NCI-H774 (cell line): Measurements from ENCODE around the gene PTGES.
"Not testable (repeated sequence)": the region's sequence is repeated elsewhere in the genome, so short reads cannot be mapped to it uniquely, and the experiment has no call there.

Experiments
- DNase-seq: peaks from one replicate; lab custom pipeline; 2025; lab: John Stamatoyannopoulos, UW

PTGES gene, protein sequence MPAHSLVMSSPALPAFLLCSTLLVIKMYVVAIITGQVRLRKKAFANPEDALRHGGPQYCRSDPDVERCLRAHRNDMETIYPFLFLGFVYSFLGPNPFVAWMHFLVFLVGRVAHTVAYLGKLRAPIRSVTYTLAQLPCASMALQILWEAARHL

DNA sequence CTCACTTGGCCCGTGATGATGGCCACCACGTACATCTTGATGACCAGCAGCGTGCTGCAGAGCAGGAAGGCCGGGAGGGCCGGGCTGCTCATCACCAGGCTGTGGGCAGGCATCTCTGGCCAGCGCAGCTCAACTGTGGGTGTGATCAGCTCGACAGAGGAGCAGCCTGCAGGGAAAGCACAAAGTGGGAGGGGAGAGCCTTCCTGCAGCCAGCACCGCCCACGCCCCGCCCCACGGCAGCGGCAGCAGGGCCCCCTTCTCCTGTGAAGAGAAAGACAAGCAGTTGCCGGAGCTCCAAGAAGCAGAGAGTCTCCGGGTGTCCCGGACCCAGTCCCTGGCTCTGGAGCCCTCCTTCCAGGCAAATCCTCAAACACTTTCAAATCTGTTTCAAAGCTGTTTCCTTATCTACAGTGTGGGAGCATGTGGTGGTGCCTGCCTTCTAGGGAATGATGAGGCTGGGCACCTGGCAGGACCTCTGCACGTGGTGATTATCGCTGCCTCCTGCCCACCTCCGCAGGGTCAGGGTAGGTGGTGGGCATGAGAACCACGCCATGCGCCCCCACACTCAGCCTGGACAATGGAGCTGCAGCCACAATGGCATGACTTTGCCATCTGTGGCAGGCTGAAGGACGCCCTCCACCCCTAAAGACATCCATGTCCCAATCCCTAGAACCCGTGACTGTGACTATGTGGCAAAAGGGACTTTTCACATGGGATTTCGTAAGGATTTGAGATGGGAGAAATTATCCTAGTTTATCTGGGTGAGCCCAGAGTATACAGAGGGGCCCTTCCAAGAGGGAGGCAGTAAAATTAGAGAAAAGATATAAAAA, at the start of gene PTGES:
Gene PTGES (minus strand): TSS at position 143 of the 830 bp plus-strand sequence. CDS start 30 bp downstream, at position 113.
- DNase-seq = peak; percentile 14

DNA sequence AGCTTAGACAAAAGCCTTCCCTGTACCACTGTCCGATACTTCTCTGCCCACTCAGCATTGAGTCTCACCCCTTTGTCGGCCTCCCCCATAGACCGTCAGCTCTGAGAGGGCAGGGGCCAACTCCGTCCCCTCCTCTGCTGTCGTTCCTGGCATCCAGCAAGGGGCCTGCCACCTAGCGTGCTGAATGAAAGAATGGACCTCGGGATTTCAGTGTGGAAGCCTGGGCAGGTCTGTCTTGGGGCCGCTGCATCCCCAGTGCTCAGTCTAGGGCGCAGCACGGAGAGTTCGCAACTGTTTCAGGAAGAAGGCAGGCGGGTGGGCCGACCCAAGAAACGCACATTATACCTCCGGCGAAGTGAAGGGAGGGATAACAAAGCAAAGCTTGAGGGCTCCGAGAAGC, 48.7 kb upstream of the PTGES start:
- no peak for DNase-seq

DNA sequence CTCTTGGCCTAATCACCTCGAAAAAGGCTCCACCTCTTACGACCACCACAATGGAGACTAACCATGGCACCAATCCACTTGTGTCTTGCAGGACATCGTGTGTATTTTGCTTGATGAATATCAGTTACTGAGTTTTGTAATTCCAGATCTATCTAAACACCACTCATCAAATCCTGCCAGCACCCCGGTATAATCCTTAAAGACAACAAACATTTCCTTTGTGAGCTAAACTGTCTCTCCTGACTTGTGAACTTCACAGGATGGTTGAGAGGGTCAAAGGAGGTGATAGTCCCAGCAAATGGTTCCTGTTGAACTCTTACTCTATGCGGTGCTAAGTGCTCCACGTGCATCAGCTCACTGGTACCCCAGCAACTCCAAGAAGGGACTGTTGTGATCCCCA, 46.1 kb upstream of the PTGES start:
- DNase-seq = no peak

DNA sequence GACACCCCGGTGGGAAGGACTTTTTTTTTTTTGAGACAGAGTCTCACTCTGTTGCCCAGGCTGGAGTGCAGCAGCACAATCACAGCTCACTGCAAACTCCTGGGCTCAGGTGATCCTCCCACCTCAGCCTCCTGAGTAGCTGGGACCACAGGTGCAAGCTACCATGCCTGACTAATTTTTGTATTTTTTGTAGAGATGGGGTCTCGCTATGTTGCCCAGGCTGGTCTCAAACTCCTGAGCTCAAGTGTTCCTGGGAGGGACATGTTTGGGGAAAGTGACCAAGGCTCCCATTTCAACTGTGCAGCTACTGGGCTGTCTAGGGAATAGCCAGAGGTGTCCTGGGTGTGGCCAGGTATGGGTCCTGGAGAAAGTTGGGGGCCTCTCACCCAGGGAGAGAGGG, 43.2 kb upstream of the PTGES start:
- DNase-seq = not testable (repeated sequence)

DNA sequence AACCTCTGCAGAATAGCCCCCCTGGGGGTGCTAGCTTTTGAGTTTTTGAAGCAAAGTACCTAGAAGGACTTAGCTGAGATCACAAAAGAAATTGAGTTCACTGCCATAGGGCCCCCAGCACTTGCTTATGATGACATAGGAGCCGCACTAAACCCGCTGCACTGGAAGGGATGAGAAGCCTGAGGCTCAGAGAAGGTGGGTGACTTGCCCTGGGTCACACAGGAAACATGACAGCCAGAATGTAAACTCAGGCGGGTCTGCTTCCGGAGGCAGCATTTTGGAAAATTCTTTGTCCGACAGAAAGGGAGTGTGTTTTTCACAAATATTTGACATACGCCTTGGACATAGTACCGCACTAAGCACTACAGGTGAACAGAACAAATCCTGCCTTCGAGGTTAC, 41.7 kb upstream of the PTGES start:
- DNase-seq = no peak

DNA sequence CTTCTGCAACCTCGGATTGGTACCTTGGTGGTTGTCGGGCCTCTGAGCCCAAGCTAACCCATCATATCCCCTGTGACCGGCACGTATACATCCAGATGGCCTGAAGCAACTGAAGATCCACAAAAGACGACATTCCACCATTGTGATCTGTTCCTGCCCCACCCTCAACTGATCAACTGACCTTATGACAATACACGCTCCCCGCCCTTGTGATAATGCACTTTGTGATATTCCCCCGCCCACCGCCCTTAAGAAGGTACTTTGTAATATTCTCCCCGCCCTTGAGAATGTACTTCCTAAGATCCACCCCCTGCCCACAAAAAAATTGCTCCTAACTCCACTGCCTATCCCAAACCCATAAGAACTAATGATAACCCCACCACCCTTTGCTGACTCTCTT, 33.6 kb upstream of the PTGES start:
- no peak for DNase-seq

DNA sequence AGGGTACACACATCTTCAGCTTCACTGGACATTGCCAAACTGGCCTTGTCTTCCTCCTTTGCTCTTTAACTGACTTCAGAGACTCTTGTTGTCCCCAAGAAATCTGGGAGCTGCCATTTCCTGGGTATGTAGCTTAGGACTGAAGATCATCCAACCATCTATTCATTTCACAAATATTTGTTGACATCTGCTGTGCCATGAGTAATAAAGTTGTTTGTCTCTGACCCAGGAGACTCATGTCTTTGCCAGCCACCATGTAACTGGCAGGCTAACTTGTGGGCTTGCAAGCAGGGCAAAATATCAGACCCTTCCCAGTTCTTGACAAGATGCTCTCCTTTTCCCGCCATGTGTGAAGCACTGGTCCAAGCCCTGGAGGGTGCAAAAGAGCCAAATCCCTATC, 33.0 kb upstream of the PTGES start:
- no peak for DNase-seq

DNA sequence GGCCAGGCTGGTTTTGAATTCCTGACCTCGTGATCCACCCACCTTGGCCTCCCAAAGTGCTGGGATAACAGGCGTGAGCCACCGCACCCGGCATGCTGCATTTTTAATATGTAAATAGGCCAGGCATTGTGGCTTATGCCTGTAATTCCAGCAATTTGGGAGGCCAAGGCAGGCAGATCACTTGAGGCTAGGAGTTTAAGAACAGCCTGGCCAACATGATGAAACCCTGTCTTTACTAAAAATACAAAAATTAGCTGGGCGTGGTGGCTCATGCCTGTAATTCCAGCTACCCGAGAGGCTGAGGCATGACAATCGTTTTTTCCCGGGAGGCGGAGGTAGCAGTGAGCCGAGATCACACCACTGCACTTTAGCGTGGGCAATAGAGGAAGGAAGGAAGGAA, 32.1 kb upstream of the PTGES start:
- not testable (repeated sequence) for DNase-seq

DNA sequence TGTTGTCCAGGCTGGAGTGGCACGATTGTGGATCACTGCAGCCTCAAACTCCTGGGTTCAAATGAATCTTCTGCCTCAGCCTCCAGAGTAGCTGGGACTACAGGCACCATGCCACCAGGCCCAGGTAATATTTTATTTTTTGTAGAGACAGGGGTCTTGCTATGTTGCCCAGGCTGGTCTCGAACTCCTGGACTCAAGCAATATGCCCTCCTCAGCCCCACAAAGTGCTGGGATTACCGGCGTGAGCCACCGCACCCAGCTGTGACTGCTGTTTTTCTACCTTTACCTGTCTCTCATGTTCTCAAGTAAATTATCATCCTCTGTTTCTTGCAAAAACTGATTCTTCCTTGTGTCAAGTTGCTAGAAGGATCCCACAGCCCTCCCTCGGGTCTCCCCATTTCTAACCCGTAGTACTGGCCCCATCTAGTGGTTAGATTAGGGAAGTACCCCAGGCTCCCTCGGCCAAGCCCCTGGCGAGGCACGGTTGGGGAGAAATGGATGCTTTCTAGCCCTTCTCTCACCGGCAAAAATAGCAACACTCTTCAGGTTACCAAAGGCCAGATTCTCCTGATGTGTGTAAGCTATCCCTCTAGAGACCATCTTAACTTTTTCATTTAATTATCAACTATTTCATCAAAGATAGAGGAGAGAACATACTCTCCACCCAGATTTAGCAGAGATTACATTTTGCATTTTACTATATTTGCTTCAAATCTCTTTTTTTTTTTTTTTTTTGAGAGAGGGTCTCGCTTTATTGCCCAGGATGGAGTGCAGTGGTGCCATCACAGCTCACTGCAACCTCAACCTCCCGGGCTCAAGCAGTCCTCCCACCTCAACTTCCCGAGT, 30.9 kb upstream of the PTGES start:
- peak; percentile 68 for DNase-seq

DNA sequence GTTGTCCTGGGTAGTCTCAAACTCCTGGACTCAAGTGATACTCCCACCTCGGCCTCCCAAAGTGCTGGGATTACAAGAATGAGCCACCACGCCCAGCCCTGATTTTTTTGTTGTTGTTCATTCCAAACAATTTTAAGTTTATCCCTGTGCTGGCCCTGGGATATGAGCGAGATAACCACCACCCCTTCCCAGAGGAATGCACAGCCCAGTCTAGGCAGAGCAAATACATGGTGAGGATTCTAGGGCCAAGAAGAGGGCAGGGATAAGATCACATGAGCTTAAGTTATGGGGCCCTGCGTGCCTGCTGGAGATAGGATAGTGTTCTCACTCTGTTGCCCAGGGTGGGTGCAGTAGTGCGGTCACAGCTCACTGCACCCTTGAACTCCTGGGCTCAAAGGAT, 29.1 kb upstream of the PTGES start:
- no peak for DNase-seq

DNA sequence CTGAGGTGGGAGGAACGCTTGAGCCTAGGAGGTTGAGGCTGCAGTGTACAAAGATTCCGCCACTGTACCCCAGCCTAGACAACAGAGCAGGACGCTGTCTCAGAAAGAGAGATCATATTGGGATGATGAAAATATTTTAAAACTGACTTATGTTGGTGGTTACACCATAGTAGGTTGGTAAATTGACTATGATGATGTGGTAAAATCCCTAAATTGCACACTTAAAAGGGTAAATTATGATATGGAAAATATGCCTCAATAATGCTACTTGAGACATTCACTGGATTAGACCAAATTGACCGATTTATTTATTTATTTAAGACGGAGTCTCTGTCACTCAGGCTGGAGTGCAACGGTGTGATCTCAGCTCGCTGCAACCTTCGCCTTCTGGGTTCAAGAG, 28.3 kb upstream of the PTGES start:
- DNase-seq = no peak

DNA sequence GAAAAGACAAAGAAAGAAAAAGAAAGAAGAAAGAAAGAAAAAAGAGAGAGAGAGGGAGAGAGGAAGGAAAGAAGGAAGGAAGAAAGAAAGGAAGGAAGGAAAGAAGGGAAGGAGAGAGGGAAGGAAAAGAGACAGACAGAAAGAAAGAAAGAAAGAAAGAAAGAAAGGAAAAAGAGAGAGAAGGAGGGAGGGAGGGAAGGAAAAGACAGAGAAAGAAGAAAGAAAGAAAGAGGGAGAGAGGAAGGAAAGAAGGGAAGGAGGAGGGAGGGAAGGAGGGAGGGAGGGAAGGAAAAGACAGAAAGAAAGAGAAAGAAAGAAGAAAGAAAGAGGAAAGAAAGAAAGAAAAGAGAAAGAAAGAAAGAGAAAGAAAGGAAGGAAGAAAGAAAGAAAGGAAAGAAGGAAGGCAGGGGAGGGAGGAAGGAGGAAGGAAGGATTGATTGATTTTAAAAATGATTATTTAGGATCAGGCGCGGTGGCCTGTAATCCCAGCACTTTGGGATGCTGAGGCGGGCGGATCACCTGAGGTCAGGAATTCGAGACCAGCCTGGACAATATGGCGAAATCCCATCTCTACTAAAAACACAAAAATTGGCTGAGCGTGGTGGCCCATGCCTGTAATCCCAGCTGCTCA, 26.8 kb upstream of the PTGES start:
- DNase-seq = no peak

DNA sequence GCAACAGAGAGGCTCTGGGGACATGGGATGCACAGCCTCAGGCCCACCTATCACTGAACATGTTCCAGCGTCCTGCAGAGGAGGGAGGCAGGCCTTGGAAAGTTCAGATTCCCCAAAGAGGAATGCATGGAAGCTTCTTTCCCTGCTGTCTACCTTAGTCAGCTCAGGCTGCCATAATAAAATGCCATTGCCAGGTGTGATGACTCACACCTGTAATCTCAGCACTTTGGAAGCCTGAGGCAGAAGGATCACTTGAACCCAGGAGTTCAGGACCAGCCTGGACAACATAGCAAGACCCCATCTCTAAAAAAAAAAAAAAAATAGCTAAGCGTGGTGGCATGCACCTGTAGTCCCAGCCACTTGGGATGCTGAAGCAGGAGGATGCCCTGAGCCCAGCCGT, 25.6 kb upstream of the PTGES start:
- DNase-seq = no peak

DNA sequence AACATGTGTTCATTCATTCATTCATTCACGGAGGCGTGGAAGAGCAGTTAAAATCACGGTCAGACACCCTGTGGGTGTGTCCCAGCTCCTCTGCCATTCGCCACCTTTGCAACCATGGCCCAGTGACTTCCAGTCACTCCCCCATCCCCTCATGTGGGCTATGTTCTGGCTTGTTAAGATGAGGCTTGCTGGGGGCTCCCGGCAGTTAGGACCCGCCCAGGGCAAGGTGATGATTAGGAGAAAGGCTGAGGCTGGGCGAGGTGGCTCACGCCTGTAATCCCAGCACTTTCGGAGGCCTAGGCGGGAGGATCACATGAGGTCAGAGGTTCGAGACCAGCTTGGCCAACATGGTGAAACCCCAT, 24.9 kb upstream of the PTGES start:
- no peak for DNase-seq

DNA sequence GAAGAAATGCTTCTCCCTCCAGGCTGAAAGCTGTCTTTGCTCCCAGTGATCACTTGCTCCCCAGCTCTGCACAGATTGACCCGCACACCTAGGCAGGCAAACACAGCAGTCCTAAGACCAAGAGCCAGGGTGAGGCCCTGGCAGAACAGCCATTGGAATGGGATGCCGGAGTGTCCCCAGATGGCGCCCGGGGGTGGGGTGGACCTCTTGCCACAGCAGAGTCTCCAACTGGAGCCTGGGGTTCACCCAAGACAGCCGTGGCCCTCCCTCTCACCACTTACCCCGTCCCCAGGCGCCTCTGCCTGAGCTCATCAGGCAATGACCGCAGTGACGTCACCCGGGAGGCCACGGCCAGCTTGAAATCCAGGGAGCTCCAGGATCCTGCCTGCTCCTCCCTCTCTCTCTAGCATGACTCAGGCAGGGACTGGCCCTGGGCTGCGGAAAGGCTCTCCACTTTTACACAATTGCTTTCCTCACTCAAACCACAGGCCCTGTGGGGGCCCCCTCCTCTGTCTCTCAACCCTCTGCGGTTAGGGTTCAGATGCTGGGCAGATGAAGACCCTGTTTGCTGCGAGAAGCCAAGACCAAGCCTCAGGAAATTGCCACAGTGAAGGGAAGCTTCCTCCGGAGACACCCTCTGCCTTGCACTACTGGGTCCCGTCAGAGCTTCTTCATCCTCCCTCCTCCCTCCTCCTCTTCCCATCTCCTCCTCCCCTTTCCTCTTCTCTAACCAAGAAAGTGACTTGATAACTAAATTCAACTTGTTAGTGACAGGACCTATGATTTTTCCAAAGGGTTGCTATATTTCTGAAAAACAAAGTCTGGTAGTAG, 24.3 kb upstream of the PTGES start:
- no peak for DNase-seq

DNA sequence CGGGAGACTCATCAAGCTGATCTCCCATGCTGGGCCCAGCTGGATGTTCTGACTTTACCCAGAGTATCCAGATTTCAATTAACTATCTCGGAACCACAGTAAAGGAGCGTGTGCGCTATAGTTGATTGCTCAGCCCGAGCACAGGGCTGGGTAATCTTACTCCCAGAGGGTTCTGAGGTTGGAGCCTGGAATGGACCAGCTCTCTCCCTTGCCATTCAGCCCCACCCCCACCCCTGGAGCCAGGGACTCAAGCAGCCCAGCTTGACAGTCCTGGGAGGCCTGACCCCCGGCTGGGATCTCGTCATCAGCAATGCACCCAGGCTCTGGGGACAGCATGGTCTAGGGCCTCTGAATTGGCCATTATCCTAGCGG, 23.7 kb upstream of the PTGES start:
- DNase-seq = no peak

DNA sequence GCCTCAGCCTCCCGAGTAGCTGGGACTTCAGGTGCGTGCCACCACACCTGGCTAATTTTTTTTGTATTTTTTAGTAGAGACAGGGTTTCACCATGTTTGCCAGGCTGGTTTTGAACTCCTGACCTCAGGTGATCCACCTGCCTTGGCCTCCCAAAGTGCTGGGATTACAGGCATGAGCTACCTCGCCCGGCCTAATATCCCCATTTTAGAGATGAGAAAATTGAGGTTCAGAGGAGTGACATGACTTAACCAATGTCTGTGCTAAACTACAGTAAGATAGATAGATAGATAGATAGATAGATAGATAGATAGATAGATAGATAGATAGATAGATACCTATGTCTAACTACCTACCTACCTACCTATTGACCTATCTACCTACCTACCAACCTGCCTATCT, 23.3 kb upstream of the PTGES start:
- not testable (repeated sequence) for DNase-seq

DNA sequence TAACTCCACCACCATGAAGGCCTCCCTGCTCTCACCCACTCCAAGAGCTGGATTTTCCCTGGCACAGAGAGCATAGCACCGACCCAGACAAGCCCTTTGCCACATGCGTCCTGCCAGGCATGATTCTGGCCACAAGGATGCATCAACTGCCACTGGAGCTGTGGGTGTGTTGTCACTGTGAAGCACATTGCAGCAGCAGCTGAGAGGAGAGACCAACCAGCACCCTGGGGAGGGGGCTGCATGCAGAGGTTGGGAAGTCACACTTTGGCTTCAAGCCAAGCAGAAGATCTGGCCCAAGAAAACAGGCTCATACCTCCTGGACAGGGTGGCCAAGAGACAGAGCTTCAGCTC, 22.6 kb upstream of the PTGES start:
- no peak for DNase-seq

DNA sequence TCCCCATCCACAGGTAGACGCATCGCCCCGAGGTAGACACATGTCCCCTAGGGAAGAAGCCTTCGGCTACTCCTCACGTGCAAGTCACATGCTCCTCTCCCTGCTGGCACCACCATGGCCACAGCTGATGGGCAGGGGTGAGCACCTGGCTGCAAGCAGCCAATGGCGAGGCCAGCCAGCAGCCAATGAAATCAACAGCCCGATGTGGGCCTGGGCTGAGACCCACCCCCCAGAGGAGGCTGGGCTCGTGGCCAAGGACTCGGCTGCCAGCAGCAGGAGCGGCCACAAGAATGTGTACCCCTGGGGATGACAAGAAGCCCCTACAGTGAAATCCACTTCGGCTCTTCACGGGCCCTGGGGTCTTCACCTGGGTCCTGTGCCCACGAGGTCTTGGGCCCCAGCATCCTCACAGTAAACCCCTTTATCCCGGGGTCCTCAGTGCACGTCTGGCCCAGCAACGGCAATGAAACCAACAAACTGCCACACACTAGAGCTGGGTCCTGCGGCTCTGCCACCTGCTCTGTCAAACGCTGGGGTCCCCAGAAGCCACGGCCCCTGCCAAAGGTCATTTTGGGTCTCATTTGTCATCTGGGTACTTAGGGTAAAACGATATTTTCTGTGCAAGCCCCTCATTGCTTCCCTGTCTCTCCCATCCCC, 22.1 kb upstream of the PTGES start:
- no peak for DNase-seq

DNA sequence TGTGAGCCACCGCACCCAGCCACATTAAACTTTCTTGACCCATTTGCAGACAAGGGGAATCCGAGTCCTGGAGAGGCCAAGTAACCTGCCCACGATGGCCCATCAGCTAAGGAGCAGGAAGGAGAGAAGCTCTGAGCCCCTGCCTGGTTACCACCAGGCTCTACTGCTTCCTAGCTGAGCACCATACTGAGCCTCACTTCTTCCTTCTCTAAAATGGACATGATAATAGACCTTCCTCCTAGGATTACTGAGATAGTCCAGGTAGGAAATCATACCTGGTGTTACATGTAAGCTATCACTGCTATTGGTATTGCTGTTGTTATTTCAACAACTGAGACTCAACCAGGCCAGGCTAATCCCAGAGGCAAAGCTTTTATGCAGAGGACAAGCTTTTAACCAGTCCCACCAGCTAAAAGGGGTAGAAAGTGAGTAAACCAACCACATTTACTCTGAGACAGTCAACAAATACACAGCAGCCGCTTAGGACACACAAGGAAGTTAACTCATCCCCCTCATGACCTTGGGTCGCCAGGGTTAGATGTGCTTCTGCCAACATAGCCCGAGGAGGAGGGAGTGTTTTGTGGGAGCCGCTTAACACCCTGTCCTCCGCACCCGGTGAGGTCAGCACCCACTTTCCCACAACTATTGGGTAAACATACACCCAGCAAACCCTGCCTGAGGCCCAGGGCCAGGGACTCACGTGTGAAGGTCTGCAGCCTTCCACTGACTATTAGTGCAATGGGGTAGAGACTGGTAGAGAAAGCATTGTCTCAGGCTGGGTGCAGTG, 20.6 kb upstream of the PTGES start:
- no peak for DNase-seq
